Raji (cell line): ENCODE results near the gene MARK4.

Experiments
- POLR2A ChIP-seq: IDR thresholded peaks from 2 replicates; pipeline ENCODE4 v1.6.1; 2011; ENCODE audit warnings: low read depth, low read length, control low read depth; ENCODE audit not compliant: insufficient read depth

MARK4 gene

DNA sequence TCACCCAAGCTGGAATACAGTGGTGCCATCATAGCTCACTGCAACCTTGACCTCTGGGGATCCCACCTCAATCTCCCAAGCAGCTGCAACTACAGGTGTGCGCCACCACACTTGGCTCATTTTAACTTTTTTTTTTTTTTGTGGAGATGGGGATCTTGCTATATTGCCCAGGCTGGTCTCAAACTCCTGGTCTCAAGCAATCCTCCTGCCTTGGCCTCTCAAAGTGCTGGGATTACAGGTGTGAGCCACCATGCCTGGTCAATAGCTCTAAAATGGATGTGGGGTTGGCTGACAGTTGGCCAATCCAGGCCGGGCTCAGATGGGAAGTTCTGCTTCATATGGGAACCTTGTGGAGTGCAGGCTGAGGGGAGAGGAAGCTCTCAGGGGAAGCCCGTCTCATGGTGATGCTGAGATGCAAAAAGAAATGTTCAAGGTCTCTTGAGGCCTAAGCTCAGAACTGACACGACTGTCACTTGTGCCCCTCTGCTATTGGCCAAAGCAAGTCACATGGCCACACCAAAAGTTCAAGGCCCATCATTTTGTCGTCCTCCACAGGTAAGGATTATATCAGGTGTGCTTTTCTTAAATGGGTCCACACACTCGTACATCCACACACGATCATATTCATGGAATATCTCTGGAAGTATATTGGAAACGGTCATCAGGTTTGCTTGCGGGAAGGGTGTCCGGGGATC, 82.7 kb downstream of the MARK4 start:
- TF ChIP-seq POLR2A, result no peak

- TF ChIP-seq POLR2A, result no peak
These were observed 85.7 kb downstream of the MARK4 start for GRCh38 chr19:45336696-45337251.

- no peak for TF ChIP-seq POLR2A
These were observed 88.6 kb downstream of the MARK4 start for GRCh38 chr19:45339629-45340028.

DNA sequence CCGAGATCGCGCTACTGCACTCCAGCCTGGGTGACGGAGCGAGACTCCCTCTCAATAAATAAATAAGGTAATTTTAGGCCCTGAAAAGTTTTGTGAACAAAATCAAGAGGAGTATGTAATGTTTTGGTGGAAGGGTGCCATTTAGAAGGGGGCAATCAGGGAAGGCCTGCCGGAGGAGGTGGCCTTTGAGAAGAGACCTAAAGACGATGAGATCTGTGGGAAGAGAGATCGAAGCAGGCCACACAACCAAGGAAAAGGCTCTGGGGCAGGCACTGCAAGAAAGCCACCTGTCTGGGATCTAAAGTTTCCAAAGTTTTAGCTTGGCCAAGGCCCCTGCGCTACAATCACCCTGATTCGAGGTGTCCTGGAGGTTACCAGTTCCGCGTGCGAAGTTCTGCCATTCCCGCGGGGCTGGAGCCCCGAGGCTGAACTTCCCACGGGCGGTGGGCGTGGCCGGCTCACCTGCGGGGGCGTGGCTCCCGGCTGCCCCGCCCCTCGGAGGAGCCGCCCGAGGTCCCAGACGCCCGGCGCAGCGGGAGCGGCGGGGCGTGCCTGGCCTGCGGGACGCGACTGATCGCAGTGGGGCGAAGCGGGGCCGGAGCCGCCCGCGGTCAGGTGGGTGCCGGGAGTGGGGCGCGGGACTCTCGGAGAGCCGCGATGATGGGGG, 89.3 kb downstream of the MARK4 start, which contains the start of gene KLC3:
Gene KLC3, plus strand, starts transcription at position 519 of the 667 bp plus-strand sequence. CDS start 4,792 bp downstream, outside the sequence.
- TF ChIP-seq POLR2A, result no peak

DNA sequence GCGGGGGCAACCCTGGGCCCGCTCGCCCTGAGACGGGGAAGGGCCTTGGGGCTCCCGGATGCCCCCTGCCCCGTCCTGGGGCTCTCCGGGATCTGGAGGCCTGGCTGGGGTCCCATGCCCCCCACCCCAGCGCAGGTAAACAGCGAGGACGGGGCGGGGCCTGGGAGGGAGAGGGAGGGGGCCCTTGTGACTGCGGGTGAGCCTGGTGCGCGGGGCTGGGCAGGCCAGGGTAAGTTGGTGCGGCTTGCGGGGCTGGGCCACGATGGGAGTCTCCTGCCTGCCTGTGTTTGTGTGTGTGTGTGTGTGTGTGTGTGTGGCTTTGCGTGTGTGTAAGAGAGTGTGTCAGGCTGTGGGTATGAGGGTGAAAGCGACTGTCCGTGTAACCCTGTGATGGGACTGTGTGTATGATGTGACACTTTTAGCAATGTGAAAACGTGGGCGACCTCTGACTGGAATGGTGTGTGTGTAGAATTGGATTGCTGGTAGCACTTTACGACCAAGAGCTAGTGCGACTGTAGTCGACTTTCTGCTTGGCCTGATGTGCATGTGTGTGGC, 89.9 kb downstream of the MARK4 start:
- TF ChIP-seq POLR2A, result no peak

DNA sequence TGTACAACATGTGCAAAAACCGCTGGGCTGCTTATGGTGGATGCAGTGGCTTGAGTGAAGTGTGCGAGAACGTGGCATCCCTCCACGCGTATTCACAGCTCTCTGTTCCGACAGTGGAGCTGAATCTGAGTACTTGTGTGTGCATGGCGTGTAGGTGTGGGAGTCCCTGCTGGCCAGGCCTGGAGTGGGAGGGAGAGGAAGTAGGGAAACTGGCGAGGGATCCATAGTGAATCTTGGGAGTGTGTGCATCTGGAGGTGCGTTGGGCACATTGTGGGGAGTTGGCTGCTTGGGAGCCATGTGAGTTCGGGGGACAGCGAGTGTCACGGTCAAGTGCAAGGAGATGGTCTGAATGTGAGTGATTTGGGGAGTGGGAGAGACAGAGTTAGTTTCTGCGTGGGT, 91.8 kb downstream of the MARK4 start:
- no peak for TF ChIP-seq POLR2A

GRCh38 chr19:45344621-45345505, 93.8 kb downstream of the MARK4 start:
- TF ChIP-seq POLR2A, result no peak

DNA sequence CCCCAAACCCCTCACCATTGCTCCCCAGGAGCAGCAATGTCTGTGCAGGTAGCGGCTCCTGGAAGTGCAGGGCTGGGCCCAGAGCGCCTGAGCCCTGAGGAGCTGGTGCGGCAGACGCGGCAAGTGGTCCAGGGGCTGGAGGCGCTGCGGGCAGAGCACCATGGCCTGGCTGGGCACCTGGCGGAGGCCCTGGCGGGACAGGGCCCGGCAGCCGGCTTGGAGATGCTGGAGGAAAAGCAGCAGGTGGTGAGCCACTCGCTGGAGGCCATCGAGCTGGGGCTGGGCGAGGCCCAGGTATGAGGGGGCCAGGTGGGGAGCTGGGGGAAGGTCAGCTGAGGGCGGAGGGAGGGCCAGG, 94.4 kb downstream of the MARK4 start:
- TF ChIP-seq POLR2A, result no peak

DNA sequence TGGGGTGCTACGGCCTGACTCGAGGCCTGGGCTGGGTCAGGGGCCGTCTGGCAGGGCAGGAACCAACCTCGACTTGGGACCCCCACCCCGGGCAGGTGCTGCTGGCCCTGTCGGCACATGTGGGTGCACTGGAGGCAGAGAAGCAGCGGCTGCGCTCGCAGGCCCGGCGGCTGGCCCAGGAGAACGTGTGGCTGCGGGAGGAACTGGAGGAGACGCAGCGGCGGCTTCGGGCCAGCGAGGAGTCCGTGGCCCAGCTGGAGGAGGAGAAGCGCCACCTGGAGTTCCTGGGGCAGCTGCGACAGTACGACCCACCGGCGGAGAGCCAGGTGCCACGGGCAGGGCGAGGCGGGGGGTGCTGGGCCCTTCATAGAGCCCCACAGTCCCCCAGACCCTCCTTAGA, 95.4 kb downstream of the MARK4 start:
- no peak for TF ChIP-seq POLR2A

DNA sequence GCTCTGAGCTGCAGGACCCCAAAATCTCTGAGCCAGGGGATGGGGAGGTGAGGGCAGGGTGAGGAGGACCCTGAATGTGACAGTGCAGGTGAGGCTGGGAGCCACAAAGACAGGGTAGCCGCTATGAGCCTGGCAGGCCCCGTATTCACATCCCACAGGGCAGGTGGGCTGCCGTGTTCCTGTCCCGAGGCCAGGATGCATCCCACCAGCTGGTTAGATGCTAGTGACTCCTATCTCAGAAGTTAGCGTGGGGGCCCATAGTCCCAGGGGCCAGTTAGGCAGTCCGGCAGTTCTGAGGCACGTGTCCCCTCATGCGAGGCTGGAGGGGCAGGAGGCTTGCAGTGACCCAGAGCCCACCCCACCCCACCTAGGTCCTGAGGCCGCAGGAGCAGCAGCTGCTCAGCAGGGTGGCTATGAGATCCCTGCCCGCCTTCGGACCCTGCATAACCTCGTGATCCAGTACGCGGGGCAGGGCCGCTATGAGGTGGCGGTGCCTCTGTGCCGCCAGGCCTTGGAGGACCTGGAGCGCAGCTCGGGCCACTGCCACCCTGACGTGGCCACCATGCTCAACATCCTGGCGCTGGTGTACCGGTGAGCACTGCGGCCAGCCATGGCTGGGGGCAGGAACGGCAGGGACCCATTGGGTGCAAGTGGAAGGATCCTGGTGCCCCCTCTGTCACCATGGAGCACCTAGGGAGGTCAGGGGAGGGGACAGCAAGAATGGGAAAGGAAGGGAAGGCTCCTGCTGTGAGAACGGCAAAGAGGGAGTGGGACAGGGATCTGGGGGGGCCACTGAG, 96.7 kb downstream of the MARK4 start:
- no peak for TF ChIP-seq POLR2A

- TF ChIP-seq POLR2A, result no peak
These were observed 97.5 kb downstream of the MARK4 start for GRCh38 chr19:45348367-45349125.

DNA sequence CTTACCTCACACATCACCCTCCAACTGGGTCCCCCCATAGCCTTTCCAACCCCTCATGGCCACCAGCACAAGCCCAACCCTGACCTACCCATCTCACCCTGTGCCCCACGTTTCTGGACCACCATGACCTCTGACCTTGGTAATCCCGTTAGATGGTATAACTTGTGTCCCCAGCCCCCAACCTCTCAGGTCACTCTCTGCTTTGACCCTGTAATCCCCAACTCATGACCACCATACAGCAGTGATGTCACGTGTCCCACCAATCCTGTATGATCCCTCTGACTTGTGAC, 98.0 kb downstream of the MARK4 start:
- TF ChIP-seq POLR2A, result no peak

DNA sequence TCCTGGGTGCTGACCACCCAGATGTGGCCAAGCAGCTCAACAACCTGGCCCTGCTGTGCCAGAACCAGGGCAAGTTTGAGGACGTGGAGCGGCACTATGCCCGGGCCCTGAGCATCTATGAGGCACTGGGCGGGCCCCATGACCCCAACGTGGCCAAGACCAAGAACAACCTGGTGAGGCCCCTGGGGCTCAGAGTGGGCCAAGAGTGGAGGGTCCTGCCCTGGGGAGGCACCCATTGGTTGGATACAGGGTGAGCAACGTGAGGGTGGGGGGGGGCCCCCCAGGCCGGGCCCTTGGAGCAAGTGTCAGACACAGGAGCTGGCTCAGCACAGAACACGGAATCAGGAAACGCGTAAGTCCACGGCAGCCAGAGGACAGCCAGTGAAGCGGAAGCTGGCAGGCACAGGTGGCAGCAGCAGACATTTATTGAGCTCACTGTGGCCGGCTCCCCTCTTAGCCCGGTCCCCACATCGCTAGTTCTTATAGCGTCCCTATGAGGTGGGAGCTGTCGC, 98.4 kb downstream of the MARK4 start:
- no peak for TF ChIP-seq POLR2A
